HG02981 (cell line): ENCODE measurements around the gene CDCA3.
"Not testable (repeated sequence)": the region's sequence is repeated elsewhere in the genome, so short reads cannot be mapped to it uniquely, and the experiment has no call there.

Experiments
- ATAC-seq: cut with Tn5 transposase; IDR thresholded peaks from one replicate; pipeline ENCODE4 v1.9.1; 2021; ENCODE audit warnings: mild to moderate bottlenecking, moderate library complexity; ENCODE audit not compliant: unreplicated experiment

The CDCA3 gene

GRCh38 chr12:6873094-6874014 lies 22.3 kb upstream of the CDCA3 start, which contains the start of gene SPSB2:
TSS of gene SPSB2 (minus strand) at chr12:6873303. CDS start at chr12:6872901, 402 bp downstream.
- ATAC-seq = peak; percentile 67

GRCh38 chr12:6872073-6873048 lies 21.3 kb upstream of the CDCA3 start:
- ATAC-seq = no peak

GRCh38 chr12:6871052-6871957 lies 20.2 kb upstream of the CDCA3 start:
- no peak for ATAC-seq

GRCh38 chr12:6870304-6870703 lies 19.2 kb upstream of the CDCA3 start:
- ATAC-seq = not testable (repeated sequence)

GRCh38 chr12:6869049-6870021 lies 18.2 kb upstream of the CDCA3 start:
- ATAC-seq = no peak

GRCh38 chr12:6868211-6869048 lies 17.3 kb upstream of the CDCA3 start:
- ATAC-seq = no peak

- peak; percentile 57 for ATAC-seq
Measured at GRCh38 chr12:6867413-6868210, 16.5 kb upstream of the CDCA3 start, which contains the start of gene TPI1. TSS of gene TPI1 (plus strand) at chr12:6867531. CDS start at chr12:6867567, 36 bp downstream.

GRCh38 chr12:6866920-6867412 lies 15.9 kb upstream of the CDCA3 start:
- peak; percentile 5 for ATAC-seq

- no peak for ATAC-seq
Measured at GRCh38 chr12:6866163-6866919, 15.3 kb upstream of the CDCA3 start.

- ATAC-seq = not testable (repeated sequence)
Measured at GRCh38 chr12:6865307-6865706, 14.2 kb upstream of the CDCA3 start.

- no peak for ATAC-seq
Measured at GRCh38 chr12:6863586-6864321, 12.7 kb upstream of the CDCA3 start.

- no peak for ATAC-seq
Measured at GRCh38 chr12:6863033-6863432, 11.9 kb upstream of the CDCA3 start.

GRCh38 chr12:6861391-6861790 lies 10.3 kb upstream of the CDCA3 start:
- no peak for ATAC-seq

GRCh38 chr12:6860942-6861341 lies 9.9 kb upstream of the CDCA3 start:
- ATAC-seq = no peak

- ATAC-seq = no peak
Measured at GRCh38 chr12:6860116-6860515, 9.0 kb upstream of the CDCA3 start.

- ATAC-seq = no peak
Measured at GRCh38 chr12:6858799-6859198, 7.7 kb upstream of the CDCA3 start.
